Progenitor cell of endocrine pancreas (in vitro differentiated cells): ENCODE results near the gene MRPL55. TPM values are rescaled to one million over a fixed set of nuclear protein-coding genes. Genes with fewer than 3 reads are reported as not detected.

Source experiments
- DNase-seq: peaks from one replicate; pipeline ENCODE4 v3.0.0; 2021; ENCODE audit warnings: low spot score; ENCODE audit not compliant: unreplicated experiment
- H3K27ac Mint-ChIP-seq: 2 replicates; pipeline ENCODE4 v1.8.0; 2021; ENCODE audit warnings: mild to moderate bottlenecking, moderate library complexity, mixed read lengths
- H3K27me3 Mint-ChIP-seq: 2 replicates; pipeline ENCODE4 v1.8.0; 2021; ENCODE audit warnings: mixed read lengths
- H3K36me3 Mint-ChIP-seq: 2 replicates; pipeline ENCODE4 v1.8.0; 2022; ENCODE audit warnings: mixed read lengths; ENCODE audit not compliant: insufficient read depth
- H3K4me1 Mint-ChIP-seq: 2 replicates; pipeline ENCODE4 v1.8.0; 2021; ENCODE audit warnings: low read depth, mixed read lengths
- H3K4me3 Mint-ChIP-seq: 2 replicates; pipeline ENCODE4 v1.8.0; 2021; ENCODE audit warnings: low read depth, mild to moderate bottlenecking, moderate library complexity, mixed read lengths
- H3K9me3 Mint-ChIP-seq: 2 replicates; pipeline ENCODE4 v1.8.0; 2021; ENCODE audit warnings: low read depth, mixed read lengths
- CTCF ChIP-seq: fragments of 200-600 bp; sonication (generic); IDR thresholded peaks from one replicate; pipeline ENCODE4 v1.5.0; 2021; ENCODE audit warnings: antibody characterized with exemption, mild to moderate bottlenecking; ENCODE audit not compliant: unreplicated experiment
- total RNA-seq: library from RNA; stranded (reverse); gene quantifications from 2 replicates; pipeline ENCODE4 v1.2.1, GENCODE V29; 2021

MRPL55 gene
- total RNA-seq, 1 donor from 2014 or later: 50.3 TPM

- Mint-ChIP-seq H3K27me3 (no peaks in the 10 kb centered on the region), H3K4me3 (peak overlapping the region; percentile 100), H3K27ac (peak overlapping the region; percentile 100), H3K4me1 (peaks cover 51% of the 10 kb centered on the region), H3K36me3 (peaks cover 7% of the 10 kb centered on the region), H3K9me3 (no peaks in the 10 kb centered on the region)
- DNase-seq: no peak
- no peak for TF ChIP-seq CTCF
These were observed 24.3 kb downstream of the MRPL55 start for GRCh38 chr1:228084797-228085196.

GRCh38 chr1:228084325-228084724 is 24.8 kb downstream of the MRPL55 start:
- no peak for DNase-seq
- no peak for TF ChIP-seq CTCF
- Mint-ChIP-seq H3K4me1 (peaks cover 50% of the 10 kb centered on the region), H3K4me3 (peak overlapping the region; percentile 100), H3K27ac (peak overlapping the region; percentile 100), H3K9me3 (no peaks in the 10 kb centered on the region), H3K36me3 (peaks cover 7% of the 10 kb centered on the region), H3K27me3 (no peaks in the 10 kb centered on the region)

GRCh38 chr1:228083871-228084278 is 25.2 kb downstream of the MRPL55 start:
- H3K4me3 Mint-ChIP-seq: peak overlapping the region; percentile 100
- peak overlapping the region; percentile 100 for H3K27ac Mint-ChIP-seq
- no peaks in the 10 kb centered on the region for H3K27me3 Mint-ChIP-seq
- no peak for DNase-seq
- no peaks in the 10 kb centered on the region for H3K9me3 Mint-ChIP-seq
- H3K36me3 Mint-ChIP-seq: peaks cover 7% of the 10 kb centered on the region
- no peak for TF ChIP-seq CTCF
- peaks cover 47% of the 10 kb centered on the region for H3K4me1 Mint-ChIP-seq

GRCh38 chr1:228082918-228083870 is 25.9 kb downstream of the MRPL55 start:
- Mint-ChIP-seq H3K4me1 (peaks cover 42% of the 10 kb centered on the region), H3K27ac (peak overlapping the region; percentile 100), H3K9me3 (no peaks in the 10 kb centered on the region), H3K4me3 (peak overlapping the region; percentile 100), H3K27me3 (no peaks in the 10 kb centered on the region), H3K36me3 (peaks cover 4% of the 10 kb centered on the region)
- peak; percentile 56 for DNase-seq
- no peak for TF ChIP-seq CTCF

- peak within 1 kb of the TSS; percentile 100 for H3K4me3 Mint-ChIP-seq
- peak; percentile 94 for DNase-seq
- peak within 1 kb of the TSS; percentile 100 for H3K27ac Mint-ChIP-seq
- peaks cover under 1% of the 10 kb centered on the region for H3K27me3 Mint-ChIP-seq
- no peaks in the 10 kb centered on the region for H3K9me3 Mint-ChIP-seq
- peaks cover 34% of the 10 kb centered on the region for H3K4me1 Mint-ChIP-seq
- peaks cover 3% of the 10 kb centered on the region for H3K36me3 Mint-ChIP-seq
- TF ChIP-seq CTCF: no peak
These were observed 26.7 kb downstream of the MRPL55 start, which contains the start of gene ARF1 for GRCh38 chr1:228082214-228082917. Gene ARF1 (plus strand): TSS chr1:228082708. CDS start chr1:228097115, 14,407 bp downstream.
